HT-29 (cell line): ENCODE measurements around the gene TIMELESS. TPM values are rescaled to one million over a fixed set of nuclear protein-coding genes. Genes with fewer than 3 reads are reported as not detected.

Experiments
- DNase-seq: peaks from one replicate; pipeline ENCODE4 v3.0.0-alpha.2; 2015; ENCODE audit warnings: low spot score
- total RNA-seq: library from RNA; depleted of rRNA; stranded (reverse); fragments of >200 nt; shearing (Covaris generic); gene quantifications from 2 replicates; pipeline ENCODE4 v1.2.3, GENCODE V29; 2014

TIMELESS gene
- total RNA-seq, 1 experiment from 2014 or later = 21.8 TPM

GRCh38 chr12:56469007-56469930 is 20.0 kb upstream of the TIMELESS start:
- DNase-seq = peak; percentile 41

- peak; percentile 95 for DNase-seq
These were observed 19.2 kb upstream of the TIMELESS start, which contains the start of gene SPRYD4 for GRCh38 chr12:56468216-56469006. SPRYD4 (plus strand) TSS chr12:56468578; CDS start chr12:56468592, 14 bp downstream.

- no peak for DNase-seq
These were observed 13.3 kb upstream of the TIMELESS start for GRCh38 chr12:56462565-56462964.

GRCh38 chr12:56461235-56462159 is 12.3 kb upstream of the TIMELESS start:
- DNase-seq = no peak

GRCh38 chr12:56457817-56458216 is 8.6 kb upstream of the TIMELESS start:
- no peak for DNase-seq

GRCh38 chr12:56454557-56454956 is 5.3 kb upstream of the TIMELESS start, which contains the start of gene MIP:
MIP (minus strand) TSS chr12:56454657; CDS start chr12:56454613, 44 bp downstream.
- no peak for DNase-seq

- no peak for DNase-seq
These were observed 1.9 kb upstream of the TIMELESS start for GRCh38 chr12:56451147-56451546.

GRCh38 chr12:56450241-56450640 is 1.0 kb upstream of the TIMELESS start:
- DNase-seq = no peak

GRCh38 chr12:56449622-56449984 is 377 bp upstream of the TIMELESS start:
- no peak for DNase-seq

GRCh38 chr12:56443208-56443607 is 6.0 kb downstream of the TIMELESS start:
- DNase-seq = peak; percentile 26

- DNase-seq = no peak
These were observed 11.6 kb downstream of the TIMELESS start for GRCh38 chr12:56437430-56438176.

- no peak for DNase-seq
These were observed 14.4 kb downstream of the TIMELESS start for GRCh38 chr12:56434828-56435227.

GRCh38 chr12:56431850-56432249 is 17.4 kb downstream of the TIMELESS start:
- DNase-seq = no peak

GRCh38 chr12:56431288-56431687 is 17.9 kb downstream of the TIMELESS start:
- no peak for DNase-seq

- no peak for DNase-seq
These were observed 23.2 kb downstream of the TIMELESS start for GRCh38 chr12:56425940-56426438.

- no peak for DNase-seq
These were observed 24.0 kb downstream of the TIMELESS start for GRCh38 chr12:56425193-56425592.

- no peak for DNase-seq
These were observed 28.8 kb downstream of the TIMELESS start for GRCh38 chr12:56420411-56420810.

- DNase-seq = no peak
These were observed 31.5 kb downstream of the TIMELESS start for GRCh38 chr12:56417739-56418138.

- no peak for DNase-seq
These were observed 34.8 kb downstream of the TIMELESS start for GRCh38 chr12:56414401-56414800.

GRCh38 chr12:56413392-56413791 is 35.8 kb downstream of the TIMELESS start:
- DNase-seq = no peak
